Stomach (tissue), 4 donors: Measurements from ENCODE around the gene TRIP13.

Experiments
- CTCF ChIP-seq, 7 experiments: fragments of 450-650 bp in 4 of 7; fragments of 200-600 bp in 3 of 7; sonication (generic) in 3 of 7; IDR thresholded peaks; one replicate each; pipeline ENCODE4 v1.5.1; 2016 to 2019; ENCODE audit warnings: antibody characterized with exemption in 7 of 7, control low read depth in 2 of 7, mild to moderate bottlenecking in 1 of 7
- EP300 ChIP-seq: sonication (generic); formaldehyde crosslinking; IDR thresholded peaks from one replicate; pipeline ENCODE4 v1.6.1; 2017; ENCODE audit warnings: antibody characterized with exemption
- POLR2A ChIP-seq, 4 donors: fragments of 450-650 bp; IDR thresholded peaks; one replicate each; pipeline ENCODE4 v1.6.1; 2016; ENCODE audit warnings: antibody characterized with exemption in 4 of 4, control low read depth in 2 of 4, mild to moderate bottlenecking in 1 of 4, moderate library complexity in 1 of 4
- POLR2AphosphoS5 ChIP-seq, 3 donors: sonication (generic); formaldehyde crosslinking; IDR thresholded peaks; one replicate each; pipeline ENCODE4 v1.6.1; 2016; ENCODE audit warnings: antibody characterized with exemption in 3 of 3

DNA sequence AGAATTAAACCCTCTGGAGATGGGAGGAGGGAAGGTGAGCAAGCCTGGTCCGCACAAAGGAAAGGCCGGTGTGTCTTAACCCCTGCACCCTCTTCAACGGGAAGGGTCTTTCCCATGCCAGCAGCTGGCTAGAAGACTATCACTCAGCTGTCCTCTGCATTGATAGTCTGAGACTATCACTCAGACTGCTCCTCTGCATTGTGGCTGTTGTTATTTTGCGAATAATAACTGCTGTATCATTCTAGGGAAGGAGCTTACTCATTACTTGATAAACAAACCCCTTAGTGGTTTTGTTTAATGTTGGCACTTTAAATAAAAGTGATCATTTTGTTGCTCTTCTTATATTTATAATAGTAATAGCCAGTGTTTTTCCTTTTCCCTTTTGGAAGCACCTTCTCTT is 8.1 kb downstream of the TRIP13 start:
- no peak for TF ChIP-seq CTCF (IDR thresholded peaks at IDR 0.05)
- TF ChIP-seq POLR2AphosphoS5 (IDR thresholded peaks at IDR 0.05): no peak
- TF ChIP-seq EP300: no peak
- TF ChIP-seq POLR2A (IDR thresholded peaks at IDR 0.05): no peak
